SK-N-SH treated with all-trans-retinoic acid at 6 μM for 48 hours (cell line): ENCODE results near the gene PAN2.

Source experiments
- ATAC-seq: fragments of 200-7000 bp; cut with Tn5 transposase; 3 replicates; pipeline ENCODE4 v1.9.1; 2020; ENCODE audit warnings: mild to moderate bottlenecking, moderate library complexity
- BACH2 ChIP-seq: fragments of 250-450 bp; sonication (Bioruptor Pico); IDR thresholded peaks from 2 replicates; pipeline ENCODE4 v1.9.0; 2021; ENCODE audit warnings: mild to moderate bottlenecking, borderline replicate concordance
- CREB5 ChIP-seq: fragments of 250-450 bp; sonication (Bioruptor Pico); IDR thresholded peaks from 2 replicates; pipeline ENCODE4 v1.5.1; 2020; ENCODE audit warnings: low read depth, mild to moderate bottlenecking, moderate library complexity
- CSDC2 ChIP-seq: fragments of 250-450 bp; sonication (Bioruptor Pico); IDR thresholded peaks from 2 replicates; pipeline ENCODE4 v1.5.0; 2020; ENCODE audit warnings: mild to moderate bottlenecking, moderate library complexity
- CSRNP3 ChIP-seq: fragments of 250-450 bp; sonication (Bioruptor Pico); IDR thresholded peaks from 2 replicates; pipeline ENCODE4 v1.5.1; 2021; ENCODE audit warnings: mild to moderate bottlenecking, moderate library complexity
- ESRRG ChIP-seq: fragments of 250-450 bp; sonication (Bioruptor Pico); IDR thresholded peaks from 2 replicates; pipeline ENCODE4 v1.6.1; 2021; ENCODE audit warnings: mild to moderate bottlenecking
- ISL1 ChIP-seq: fragments of 250-450 bp; sonication (Bioruptor Pico); IDR thresholded peaks from 2 replicates; pipeline ENCODE4 v2.1.2; 2022; ENCODE audit warnings: mild to moderate bottlenecking, moderate library complexity
- OSR1 ChIP-seq: fragments of 250-450 bp; sonication (Bioruptor Pico); IDR thresholded peaks from 2 replicates; pipeline ENCODE4 v1.8.0; 2022; ENCODE audit warnings: moderate library complexity, mild to moderate bottlenecking, inconsistent platforms
- PPARA ChIP-seq: fragments of 250-450 bp; sonication (Bioruptor Pico); IDR thresholded peaks from 2 replicates; pipeline ENCODE4 v1.5.0; 2020; ENCODE audit warnings: mild to moderate bottlenecking, borderline replicate concordance
- RARB ChIP-seq: fragments of 250-450 bp; sonication (Bioruptor Pico); IDR thresholded peaks from 2 replicates; pipeline ENCODE4 v1.8.0; 2021; ENCODE audit warnings: mild to moderate bottlenecking, moderate library complexity
- SNAI2 ChIP-seq: fragments of 250-450 bp; sonication (Bioruptor Pico); IDR thresholded peaks from 2 replicates; pipeline ENCODE4 v1.5.0; 2020; ENCODE audit warnings: mild to moderate bottlenecking, moderate library complexity
- TCF4 ChIP-seq: fragments of 250-450 bp; sonication (Bioruptor Pico); IDR thresholded peaks from 2 replicates; pipeline ENCODE4 v1.8.0; 2021; ENCODE audit warnings: mild to moderate bottlenecking, moderate library complexity, borderline replicate concordance
- TOX ChIP-seq: fragments of 250-450 bp; sonication (Bioruptor Pico); IDR thresholded peaks from 2 replicates; pipeline ENCODE4 v1.8.0; 2021; ENCODE audit warnings: mild to moderate bottlenecking, moderate library complexity, borderline replicate concordance
- TSHZ2 ChIP-seq: fragments of 250-450 bp; sonication (Bioruptor Pico); IDR thresholded peaks from 2 replicates; pipeline ENCODE4 v1.5.0; 2020; ENCODE audit warnings: mild to moderate bottlenecking, moderate library complexity
- ZC3H10 ChIP-seq: fragments of 250-450 bp; sonication (Bioruptor Pico); IDR thresholded peaks from 2 replicates; pipeline ENCODE4 v1.5.1; 2021; ENCODE audit warnings: mild to moderate bottlenecking, moderate library complexity
- ZFP3 ChIP-seq: fragments of 250-450 bp; sonication (Bioruptor Pico); IDR thresholded peaks from 2 replicates; pipeline ENCODE4 v1.5.0; 2020; ENCODE audit warnings: mild to moderate bottlenecking, moderate library complexity
- ZFP30 ChIP-seq: fragments of 450-650 bp; formaldehyde crosslinking; IDR thresholded peaks from 2 replicates; pipeline ENCODE4 v1.5.0; 2022; ENCODE audit warnings: mild to moderate bottlenecking, moderate library complexity
- ZNF565 ChIP-seq: fragments of 450-650 bp; formaldehyde crosslinking; conservative IDR thresholded peaks from 2 replicates; pipeline ENCODE4 v1.5.0; 2020; ENCODE audit warnings: low read depth, mild to moderate bottlenecking, moderate library complexity
- ZNF70 ChIP-seq: fragments of 450-650 bp; formaldehyde crosslinking; IDR thresholded peaks from 2 replicates; pipeline ENCODE4 v1.5.0; 2020; ENCODE audit warnings: mild to moderate bottlenecking, moderate library complexity
- ZNF8 ChIP-seq: fragments of 450-650 bp; formaldehyde crosslinking; IDR thresholded peaks from 2 replicates; pipeline ENCODE4 v1.5.0; 2020; ENCODE audit warnings: mild to moderate bottlenecking, moderate library complexity
- TF ChIP-seq, protein P1 (sequence below): fragments of 250-450 bp; sonication (Bioruptor Pico); IDR thresholded peaks from 2 replicates; pipeline ENCODE4 v1.8.0; 2021; ENCODE audit warnings: low read depth, mild to moderate bottlenecking, moderate library complexity, borderline replicate concordance

The PAN2 gene

GRCh38 chr12:56359851-56360767 is 26.3 kb upstream of the PAN2 start, which contains the start of gene STAT2:
TSS of gene STAT2 (minus strand) at chr12:56360107. CDS start at chr12:56356571, 3,536 bp downstream.
- ATAC-seq, result peak; percentile 98
- TF ChIP-seq ZNF565 (CRISPR knock-in tag), result no peak
- TF ChIP-seq, protein P1, sequence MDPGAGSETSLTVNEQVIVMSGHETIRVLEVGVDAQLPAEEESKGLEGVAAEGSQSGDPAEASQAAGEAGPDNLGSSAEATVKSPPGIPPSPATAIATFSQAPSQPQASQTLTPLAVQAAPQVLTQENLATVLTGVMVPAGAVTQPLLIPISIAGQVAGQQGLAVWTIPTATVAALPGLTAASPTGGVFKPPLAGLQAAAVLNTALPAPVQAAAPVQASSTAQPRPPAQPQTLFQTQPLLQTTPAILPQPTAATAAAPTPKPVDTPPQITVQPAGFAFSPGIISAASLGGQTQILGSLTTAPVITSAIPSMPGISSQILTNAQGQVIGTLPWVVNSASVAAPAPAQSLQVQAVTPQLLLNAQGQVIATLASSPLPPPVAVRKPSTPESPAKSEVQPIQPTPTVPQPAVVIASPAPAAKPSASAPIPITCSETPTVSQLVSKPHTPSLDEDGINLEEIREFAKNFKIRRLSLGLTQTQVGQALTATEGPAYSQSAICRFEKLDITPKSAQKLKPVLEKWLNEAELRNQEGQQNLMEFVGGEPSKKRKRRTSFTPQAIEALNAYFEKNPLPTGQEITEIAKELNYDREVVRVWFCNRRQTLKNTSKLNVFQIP (CRISPR knock-in tag), result no peak
- TF ChIP-seq TSHZ2 (CRISPR knock-in tag), result no peak
- TF ChIP-seq CSRNP3 (CRISPR knock-in tag), result no peak
- TF ChIP-seq TCF4 (CRISPR knock-in tag), result no peak
- TF ChIP-seq BACH2 (CRISPR knock-in tag), result no peak
- no peak for TF ChIP-seq ZFP30 (CRISPR knock-in tag)
- TF ChIP-seq SNAI2 (CRISPR knock-in tag), result no peak
- no peak for TF ChIP-seq CSDC2 (CRISPR knock-in tag)
- TF ChIP-seq ZNF8 (CRISPR knock-in tag), result no peak
- TF ChIP-seq CREB5 (CRISPR knock-in tag), result no peak
- TF ChIP-seq ISL1 (CRISPR knock-in tag), result no peak
- TF ChIP-seq ESRRG (CRISPR knock-in tag), result no peak
- no peak for TF ChIP-seq ZNF70 (CRISPR knock-in tag)
- no peak for TF ChIP-seq ZC3H10 (CRISPR knock-in tag)
- TF ChIP-seq ZFP3 (CRISPR knock-in tag), result no peak
- TF ChIP-seq OSR1, result no peak
- no peak for TF ChIP-seq PPARA (CRISPR knock-in tag)
- no peak for TF ChIP-seq TOX (CRISPR knock-in tag)
- no peak for TF ChIP-seq RARB (CRISPR knock-in tag)

DNA sequence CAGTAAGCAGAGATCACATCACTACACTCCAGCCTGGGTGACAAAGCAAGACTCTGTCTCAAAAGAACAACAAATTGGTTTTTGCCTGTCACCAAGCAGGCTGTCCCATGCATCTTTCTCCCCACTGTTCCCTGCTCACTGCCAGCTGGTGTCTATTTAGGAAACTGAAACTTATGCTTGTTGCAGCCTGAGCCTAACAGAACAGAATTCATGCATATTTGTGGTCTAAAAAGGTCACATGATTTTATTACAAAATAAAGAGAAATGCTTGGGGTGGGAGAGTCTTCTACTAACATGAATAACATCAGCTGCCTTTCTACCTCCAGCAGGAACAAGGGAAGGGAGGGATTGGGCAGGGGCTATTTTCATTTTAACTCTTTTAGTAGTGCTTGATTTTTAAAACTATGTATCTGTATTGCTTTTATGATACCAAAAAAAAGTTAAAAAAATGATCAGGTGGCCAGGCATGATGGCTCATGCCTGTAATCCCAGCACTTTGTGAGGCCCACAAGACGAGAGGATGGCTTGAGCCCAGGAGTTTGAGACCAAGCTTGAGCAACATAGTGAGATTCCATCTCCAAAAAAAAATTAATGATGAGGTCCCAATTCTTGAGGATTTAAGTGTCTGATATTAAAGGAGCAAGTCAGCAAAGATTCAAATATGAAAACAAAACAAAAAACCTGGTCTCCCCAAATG is 25.2 kb upstream of the PAN2 start:
- TF ChIP-seq ZNF70 (CRISPR knock-in tag) (no peak), CSRNP3 (CRISPR knock-in tag) (no peak), TSHZ2 (CRISPR knock-in tag) (no peak), ISL1 (CRISPR knock-in tag) (no peak), ZNF565 (CRISPR knock-in tag) (no peak)
- peak; percentile 40 for ATAC-seq
